ENCODE data around the gene NEMP1.
"Not testable (repeated sequence)": the region's sequence is repeated elsewhere in the genome, so short reads cannot be mapped to it uniquely, and the experiment has no call there.

Gene NEMP1

DNA sequence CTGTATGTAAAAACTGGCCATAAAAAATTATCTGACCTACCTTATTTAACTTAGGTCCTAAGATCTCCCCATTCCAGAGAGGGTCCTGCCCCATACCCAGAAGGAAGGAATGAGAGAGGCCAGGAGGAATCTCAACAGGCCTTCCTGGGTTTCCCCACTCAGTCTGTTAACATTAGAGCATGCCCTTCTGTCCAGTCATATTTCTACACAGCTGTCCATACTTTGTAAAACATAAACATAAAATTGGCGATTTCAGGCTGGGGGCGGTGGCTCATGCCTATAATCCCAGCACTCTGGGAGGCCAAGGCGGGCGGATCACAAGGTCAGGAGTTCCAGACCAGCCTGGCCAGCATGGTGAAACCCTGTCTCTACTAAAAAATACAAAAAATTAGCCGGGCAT, 56.3 kb downstream of the NEMP1 start:
- not testable (repeated sequence) for DNase-seq

DNA sequence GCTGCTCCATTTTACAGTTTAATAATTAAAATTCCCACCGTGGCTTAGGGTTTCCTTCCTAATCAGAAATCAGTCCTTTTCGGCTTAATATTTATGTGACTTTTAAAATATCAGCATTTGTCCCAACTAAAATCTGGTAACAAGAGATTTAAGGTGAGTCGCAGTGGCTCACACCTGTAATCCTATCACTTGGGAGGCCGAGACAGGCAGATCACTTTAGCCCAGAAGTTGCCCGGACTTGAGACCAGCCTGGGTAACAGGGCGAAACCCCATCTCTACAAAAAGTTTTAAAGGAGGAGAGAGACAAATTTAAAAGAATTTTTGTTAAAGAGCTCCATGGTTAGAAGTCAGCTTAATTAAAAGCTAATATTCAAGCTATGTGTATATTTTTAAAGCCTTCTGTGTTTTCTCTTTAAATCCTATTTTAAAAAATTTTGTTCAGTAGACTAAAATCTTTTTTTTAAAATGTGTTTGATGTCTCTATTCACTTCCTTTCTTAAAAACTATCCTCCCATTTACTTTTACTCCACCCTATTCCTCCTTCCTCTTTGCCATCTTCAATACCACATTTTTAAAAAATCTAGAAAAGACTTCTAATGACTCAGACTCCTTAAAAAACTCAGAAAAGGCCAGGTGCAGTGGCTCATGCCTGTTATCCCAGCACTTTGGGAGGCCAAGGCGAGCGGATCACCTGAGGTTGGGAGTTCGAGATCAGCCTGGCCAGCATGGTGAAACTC, 58.4 kb downstream of the NEMP1 start:
- DNase-seq = no peak

DNA sequence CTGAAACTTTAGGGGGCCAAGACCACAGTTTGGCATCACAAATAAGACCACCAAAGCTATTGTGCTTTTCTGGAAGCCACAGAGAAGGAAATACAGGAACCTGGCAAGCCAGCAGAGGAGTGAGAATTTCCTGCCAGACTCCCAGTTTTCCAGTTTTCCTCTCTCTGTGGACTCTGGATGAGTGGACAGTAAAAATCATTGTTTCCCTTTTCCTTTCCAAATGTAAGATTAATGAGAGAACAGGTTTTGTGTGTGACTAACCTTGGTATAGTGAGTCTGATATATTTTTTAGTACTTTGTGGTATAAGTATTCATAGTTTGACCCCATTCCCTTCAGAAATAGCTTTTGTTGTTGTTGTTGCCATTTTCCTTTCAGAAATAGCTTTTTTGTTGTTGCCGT, 59.7 kb downstream of the NEMP1 start:
- no peak for DNase-seq

DNA sequence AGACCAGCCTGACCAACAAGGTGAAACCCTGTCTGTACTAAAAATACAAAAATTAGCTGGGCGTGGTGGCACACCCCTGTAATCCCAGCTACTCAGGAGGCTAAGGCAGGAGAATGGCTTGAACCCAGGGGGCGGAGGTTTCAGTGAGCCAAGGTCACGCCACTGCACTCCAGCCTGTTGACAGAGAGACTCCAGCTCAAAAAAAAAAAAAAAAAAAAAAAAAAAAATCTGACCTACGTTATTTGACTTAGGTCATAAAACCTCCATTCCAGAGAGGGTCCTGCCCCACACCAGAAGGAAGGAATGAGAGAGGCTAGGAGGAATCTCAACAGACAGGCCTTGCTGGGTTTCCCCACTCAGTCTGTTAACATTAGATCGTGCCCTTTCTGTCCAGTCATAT, 60.2 kb downstream of the NEMP1 start:
- DNase-seq = not testable (repeated sequence)

DNA sequence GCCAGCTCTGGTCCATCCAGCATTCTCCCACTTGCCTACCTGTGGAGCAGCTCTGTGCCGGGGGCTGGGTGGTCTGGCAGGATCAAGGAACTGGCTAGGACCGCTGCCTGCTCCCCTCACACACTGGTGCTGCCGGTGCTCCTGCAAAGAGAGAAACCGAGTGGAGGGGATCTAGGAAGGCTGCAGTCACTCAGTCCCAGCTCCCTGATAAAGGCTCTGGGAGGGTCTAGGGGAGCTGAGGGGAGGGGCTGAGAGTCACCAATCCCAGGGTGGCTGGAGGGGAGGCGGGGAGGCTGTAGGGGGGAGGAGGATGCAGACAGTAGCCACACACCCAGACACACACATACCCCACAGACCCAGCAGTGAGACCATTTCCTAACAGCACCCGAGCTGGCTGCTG, 62.2 kb downstream of the NEMP1 start, which contains the start of gene TAC3:
Gene TAC3, minus strand, starts transcription at position 182 of the 400 bp plus-strand sequence. CDS start 732 bp downstream, outside the sequence.
- DNase-seq = no peak

DNA sequence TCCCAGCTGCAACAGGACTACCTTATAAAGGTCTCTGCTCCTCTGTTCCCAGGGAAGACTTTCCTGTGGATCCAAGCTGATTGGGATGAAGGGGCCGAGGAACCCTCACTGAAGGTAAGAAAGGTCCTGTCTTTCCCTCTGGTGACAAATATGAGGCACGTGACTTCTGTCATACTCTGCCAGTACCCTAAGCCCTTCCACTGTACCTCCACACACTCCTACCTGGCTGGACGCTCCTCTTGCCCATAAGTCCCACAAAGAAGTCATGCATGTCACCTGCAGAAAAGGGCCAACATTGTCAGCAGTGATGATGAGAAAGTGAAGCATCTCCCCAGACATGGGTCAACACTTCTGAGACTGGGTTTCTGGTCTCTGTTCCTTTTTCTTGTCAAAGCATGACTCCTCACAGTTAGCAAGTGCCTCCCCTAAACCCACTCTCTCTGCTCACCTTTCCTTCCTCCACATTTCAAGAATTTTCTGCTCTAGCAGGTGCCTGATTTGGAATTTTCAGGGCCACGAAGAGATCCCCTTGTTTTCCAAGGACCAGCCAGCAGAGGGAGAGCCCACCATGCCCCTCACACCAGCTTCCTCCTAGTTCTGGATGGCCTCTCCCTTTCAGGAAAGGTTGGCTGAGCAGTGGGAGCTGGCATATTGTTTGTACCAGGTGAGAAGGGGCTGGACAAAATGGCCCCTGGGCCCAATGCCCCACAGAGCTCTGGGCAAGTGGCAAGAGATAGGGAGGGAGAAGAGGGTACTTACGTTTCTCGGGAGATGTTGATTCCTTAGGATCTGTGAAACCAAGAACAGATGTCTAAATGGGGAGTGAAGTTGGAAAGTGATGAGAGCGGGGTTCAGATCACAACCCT, 65.8 kb downstream of the NEMP1 start:
- DNase-seq = no peak

DNA sequence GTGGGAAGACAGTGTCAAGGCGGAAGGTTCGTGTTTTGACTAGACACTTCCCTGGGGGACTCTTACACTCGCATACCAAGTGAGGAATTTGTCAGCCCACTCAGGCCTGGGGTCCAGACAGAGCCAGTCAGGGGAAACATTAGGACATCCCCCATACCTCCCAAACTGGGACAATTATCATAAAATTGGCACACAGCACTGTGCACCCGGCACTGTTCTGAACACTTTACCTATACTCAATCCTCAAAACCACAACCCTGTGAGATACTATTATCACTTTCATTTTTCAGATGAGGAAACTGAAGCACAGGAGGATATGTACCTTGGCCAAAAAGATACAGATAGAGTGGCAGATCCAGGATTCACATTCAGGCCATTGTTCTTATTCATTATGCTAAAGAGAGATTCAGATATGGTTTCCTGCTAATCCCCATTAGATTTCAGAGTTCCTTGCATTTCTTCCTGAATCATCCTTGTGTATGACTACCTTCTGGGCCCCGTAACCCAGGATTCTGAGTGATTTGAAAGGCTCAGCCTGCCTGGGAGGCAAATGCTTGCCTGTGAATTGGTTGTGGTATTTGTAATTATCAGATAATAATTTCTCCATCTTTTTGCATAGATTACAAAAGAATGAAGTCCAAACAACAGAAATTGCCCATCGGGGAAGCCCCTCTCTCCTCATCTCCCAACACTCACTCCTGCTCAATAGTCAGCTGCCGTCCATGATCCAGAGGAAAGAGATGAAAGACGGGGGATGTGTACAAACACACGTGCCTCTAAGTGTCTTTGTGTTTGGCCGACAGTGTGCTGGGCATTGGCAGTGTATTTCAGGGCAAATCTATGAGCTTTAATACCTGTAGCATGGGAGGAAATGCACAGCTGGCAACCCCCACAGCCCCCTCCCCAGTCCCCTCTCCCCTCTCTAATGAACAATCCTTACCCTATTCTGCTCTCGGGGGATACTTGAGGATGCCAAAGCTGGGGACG, 66.9 kb downstream of the NEMP1 start:
- peak; percentile 54 for DNase-seq

DNA sequence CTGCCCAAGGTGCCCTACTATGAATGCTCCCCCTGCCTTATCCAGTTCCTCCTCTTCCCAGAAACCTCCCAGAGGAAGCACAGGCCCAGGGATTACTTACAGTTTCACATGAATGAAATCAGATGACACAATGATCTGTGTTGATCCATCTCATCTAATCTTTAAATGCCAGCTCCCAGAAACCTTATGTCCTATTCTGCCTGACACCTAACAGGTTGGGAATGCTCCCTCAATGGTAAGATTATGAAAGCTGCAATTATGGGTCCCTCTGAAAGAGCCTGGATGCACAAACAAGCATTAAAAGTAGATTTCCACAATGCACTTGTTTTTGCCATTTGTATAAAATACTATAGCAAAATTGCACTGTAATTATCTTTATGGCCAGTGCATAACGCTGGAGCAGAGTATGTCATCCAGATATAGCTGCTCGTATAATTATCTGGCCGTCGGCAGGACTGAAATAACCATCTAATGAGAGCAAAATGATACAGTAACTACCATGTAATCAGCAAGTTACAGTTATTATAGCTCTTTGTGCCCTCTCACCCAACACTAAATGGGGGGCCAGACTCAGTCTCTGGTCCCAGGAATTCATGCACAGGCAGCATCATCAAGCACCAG, 67.9 kb downstream of the NEMP1 start:
- no peak for DNase-seq

DNA sequence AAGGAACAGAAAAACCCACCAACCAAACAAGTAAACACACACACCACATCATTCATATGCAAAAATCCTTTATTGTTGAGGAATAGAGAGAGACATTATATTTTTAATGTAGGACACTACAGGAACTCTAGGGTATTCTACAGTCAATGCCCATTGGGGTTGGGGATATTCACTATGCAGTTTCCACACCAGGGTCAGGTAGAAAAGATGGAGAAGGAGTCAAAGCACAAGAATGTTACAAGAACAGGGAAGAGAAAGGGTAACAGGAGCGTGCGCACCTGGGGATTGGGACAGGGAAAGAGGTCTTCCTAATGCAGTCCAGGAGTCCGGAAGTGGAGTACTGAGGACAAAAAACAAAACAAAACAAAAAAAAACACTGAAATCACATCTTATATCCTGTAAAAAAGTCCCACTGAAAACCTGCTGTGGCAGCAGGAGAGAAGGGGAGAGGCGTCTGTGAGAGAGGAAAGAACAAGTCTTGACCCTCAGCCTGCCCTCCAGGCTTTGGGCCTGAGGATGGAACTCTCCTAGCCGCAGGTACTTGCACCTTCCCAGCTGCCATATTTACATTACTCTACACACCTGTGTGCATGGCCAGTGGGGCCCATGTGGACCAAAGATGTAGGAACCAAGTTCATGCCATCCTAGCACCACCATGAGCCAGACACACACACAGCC, 68.5 kb downstream of the NEMP1 start:
- DNase-seq = no peak

DNA sequence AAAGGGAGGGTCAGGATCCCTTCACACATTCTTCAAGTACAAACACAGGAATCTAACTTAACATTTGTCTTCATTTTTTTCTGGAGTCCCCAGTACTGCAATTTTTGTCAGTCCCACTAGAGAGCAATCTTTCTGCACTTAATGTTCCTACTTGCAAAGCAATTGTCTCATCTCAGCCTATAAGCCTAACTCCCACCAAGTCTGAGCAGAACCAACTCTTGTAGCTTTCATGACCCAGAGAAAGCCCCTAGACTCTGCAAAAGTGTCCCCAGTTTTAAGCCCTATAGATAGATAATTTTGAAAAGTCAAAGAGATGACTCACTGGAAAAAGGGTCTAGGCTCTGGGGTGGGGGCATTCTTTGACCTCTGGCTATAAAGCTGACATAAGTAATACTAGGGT, 70.4 kb downstream of the NEMP1 start:
- DNase-seq = peak; percentile 66

DNA sequence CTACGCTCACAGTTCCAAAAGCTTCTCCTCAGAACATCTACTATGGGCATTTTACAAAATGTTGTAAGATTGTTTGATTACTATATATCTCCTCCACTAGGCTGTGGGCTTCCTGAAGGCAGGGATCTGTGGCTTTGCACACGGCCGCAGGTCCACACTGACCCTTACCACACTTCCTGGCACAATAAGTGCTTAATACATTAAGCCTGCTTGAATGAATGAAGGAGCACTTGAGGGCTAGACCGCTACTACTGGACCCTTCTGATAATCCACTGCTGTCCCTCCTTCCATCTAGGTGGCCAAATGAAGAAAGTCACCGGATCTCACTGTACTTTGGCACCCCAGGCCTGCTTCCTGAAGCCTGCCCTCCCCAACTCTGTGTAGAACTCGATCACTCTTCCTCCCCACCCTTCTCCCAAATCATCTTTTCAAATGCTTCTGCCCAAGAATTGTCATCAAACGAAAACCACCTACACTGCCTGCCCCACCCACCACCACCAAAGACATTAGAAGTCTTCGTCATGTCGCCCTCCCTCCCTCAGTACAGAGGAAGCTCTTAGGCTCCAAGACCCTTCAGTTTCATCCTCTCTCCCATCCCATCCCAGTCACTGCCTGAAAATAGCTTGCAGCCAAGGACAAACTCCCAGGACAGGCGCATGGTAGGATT, 71.6 kb downstream of the NEMP1 start:
- DNase-seq = no peak

DNA sequence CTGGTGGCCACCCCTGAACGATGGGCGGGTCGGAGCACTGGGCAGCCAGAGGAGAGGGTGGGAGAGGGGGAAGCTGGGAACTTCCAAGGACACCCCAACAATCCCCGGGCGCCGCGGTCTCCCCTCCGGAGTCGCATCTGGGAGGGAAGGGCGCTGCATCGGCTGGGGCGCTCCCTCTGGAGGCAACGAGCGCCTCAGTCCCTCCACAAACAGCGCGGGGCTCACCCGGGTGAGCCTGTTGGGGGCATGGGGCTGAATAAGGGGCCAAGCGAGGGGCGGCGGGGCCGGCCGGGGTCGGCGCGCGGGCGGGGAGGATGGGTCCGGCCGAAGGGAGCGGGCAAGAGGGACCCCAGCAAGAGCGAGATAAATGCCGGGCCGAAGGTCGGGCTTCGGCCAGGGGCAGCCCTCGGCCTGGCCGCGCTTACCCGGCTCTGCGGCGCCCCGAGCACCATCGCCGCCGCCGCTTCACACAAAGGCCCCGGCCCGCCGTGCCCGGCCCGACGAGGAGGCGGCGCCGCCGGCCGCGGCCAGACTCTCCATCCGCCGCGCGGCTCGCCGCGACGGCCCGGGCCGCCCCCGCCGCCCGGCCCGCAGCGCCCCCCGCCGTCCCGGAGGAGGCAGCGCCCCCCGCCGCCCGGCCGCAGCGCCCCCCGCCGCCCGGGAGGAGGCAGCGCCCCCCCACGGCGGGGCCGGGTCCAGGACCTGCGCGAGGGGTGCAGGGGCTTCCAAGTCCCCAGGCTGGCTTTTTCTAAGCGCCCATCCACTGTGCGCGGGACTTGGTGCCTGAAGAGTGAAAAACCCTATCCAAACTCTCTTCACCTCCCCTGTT, 72.4 kb downstream of the NEMP1 start, which contains the start of gene ZBTB39:
Gene ZBTB39, minus strand, starts transcription at position 567 of the 829 bp plus-strand sequence. CDS start 1,629 bp downstream, outside the sequence.
- DNase-seq = peak; percentile 77

All from activated CD4-positive, alpha-beta T cell treated with anti-CD3 and anti-CD28 coated beads, Interleukin-2, Interleukin-6, amounts not matched to agents 100 ng/mL and 50 ng/mL, durations not matched to agents 16 hours and 8 hours (primary cell).